Muscle of arm (tissue), 14 donors: ENCODE data around the gene CFAP92. TPM values are rescaled to one million over a fixed set of nuclear protein-coding genes. Genes with fewer than 3 reads are reported as not detected.

Source experiments
- DNase-seq: peaks from one replicate; pipeline ENCODE4 v3.0.0-alpha.2; 2013
- long read RNA-seq, 11 donors: transcript quantifications; one replicate each; lab custom pipeline, GENCODE V29; 2026
- polyA plus RNA-seq, 12 donors: library from polyadenylated mRNA; unstranded; fragments of 120-200 nt; gene quantifications; one replicate each; pipeline ENCODE4 v1.2.1, GENCODE V29; 2013; ENCODE audit not compliant: insufficient read length in 12 of 12

Gene CFAP92, protein sequence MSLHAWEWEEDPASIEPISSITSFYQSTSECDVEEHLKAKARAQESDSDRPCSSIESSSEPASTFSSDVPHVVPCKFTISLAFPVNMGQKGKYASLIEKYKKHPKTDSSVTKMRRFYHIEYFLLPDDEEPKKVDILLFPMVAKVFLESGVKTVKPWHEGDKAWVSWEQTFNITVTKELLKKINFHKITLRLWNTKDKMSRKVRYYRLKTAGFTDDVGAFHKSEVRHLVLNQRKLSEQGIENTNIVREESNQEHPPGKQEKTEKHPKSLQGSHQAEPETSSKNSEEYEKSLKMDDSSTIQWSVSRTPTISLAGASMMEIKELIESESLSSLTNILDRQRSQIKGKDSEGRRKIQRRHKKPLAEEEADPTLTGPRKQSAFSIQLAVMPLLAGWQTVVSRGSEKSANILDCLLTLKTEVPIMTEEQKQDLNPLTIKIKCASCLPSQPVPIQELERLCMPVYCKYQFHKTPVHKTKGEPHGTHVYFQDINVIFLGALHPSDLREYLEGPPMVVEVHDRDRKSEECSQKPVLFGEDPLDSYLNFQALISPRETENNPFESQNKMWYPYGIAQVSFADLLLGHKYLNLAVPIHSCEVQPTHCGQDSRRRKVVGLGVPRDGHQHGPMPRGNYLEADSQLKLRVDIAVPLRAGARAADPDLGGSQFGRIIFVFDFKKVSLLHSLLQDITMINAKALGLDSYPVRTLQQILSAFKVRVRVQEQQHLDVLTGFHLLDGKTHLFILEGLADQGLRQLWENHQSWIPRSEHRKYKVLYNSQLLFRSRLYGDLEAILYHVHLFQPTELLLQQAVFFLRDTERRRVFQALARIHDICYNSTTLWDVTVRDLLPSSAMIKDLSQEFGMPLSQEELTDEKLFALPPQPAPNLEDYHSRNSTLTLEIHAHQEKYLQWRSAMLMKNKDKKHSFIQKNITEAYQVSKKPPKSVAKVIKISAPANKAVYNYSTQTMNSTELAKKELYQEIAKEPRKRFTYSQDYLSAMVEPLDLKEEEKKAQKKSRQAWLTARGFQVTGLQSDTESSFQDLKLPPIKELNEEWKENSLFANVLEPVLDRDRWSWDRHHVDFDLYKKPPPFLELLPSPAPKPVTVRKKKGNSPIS
- 1 to 10 TPM in 7 of 12 donors, under 1 TPM in 3, not detected in 2; 0.42 to 3.9 (median 1.1) TPM for polyA plus RNA-seq
- long read RNA-seq, donor 1, partial matches to known transcripts, result 5 of 5 reads
- long read RNA-seq, donor 1, other reads (novel, unspliced or antisense), result 0 of 5 reads
- long read RNA-seq, donor 2, result 0 reads
- long read RNA-seq, donor 3, result 0 reads
- long read RNA-seq, donor 4, result 0 reads
- long read RNA-seq, donor 5, partial matches to known transcripts, result 10 of 10 reads
- long read RNA-seq, donor 5, other reads (novel, unspliced or antisense), result 0 of 10 reads
- long read RNA-seq, donor 6, result 0 reads
- long read RNA-seq, donor 7, result 0 reads
- long read RNA-seq, donor 8, result 0 reads
- long read RNA-seq, donor 9, result 0 reads
- long read RNA-seq, donor 10, result 0 reads
- long read RNA-seq, donor 11, partial matches to known transcripts, result 16 of 22 reads
- long read RNA-seq, donor 11, other reads (novel, unspliced or antisense), result 6 of 22 reads

DNA sequence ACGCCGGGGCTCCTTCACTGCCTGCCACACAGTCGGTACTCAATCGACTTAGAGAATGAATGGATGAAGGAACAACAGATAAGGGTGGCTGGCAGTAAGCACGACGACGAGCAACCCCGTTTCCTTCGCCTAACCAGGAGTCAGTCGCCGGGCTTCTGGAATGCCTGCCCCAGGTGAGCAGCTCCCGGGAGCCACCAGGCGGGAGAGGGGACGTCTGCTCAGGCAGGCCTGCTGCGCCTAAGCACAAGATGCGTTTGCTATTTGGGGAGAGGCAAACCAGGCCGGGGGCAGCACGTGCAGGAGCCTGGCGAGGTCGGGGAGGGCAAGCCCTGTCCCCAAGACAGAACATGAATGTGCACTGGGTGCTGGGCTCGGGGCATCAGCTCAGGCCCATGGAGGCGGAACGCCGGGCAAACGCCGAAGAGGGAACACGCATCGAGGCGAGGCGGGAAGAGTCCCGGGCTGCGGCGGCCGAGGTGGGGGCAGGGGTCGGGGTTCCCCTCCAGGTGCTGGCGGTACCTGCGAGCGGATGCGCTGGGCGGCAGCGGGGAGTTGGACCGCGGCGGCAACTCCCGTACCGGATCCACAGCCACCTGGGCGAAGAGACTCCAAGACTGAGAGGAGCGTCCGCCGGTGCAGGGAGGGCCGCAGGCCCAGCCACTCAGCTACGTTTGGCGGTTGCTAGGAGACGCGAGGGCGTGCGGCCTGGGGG, at the start of gene CFAP92:
Gene CFAP92, minus strand, starts transcription at position 616 of the 712 bp plus-strand sequence. CDS start 772 bp downstream, outside the sequence.
- DNase-seq, result peak; percentile 80

DNA sequence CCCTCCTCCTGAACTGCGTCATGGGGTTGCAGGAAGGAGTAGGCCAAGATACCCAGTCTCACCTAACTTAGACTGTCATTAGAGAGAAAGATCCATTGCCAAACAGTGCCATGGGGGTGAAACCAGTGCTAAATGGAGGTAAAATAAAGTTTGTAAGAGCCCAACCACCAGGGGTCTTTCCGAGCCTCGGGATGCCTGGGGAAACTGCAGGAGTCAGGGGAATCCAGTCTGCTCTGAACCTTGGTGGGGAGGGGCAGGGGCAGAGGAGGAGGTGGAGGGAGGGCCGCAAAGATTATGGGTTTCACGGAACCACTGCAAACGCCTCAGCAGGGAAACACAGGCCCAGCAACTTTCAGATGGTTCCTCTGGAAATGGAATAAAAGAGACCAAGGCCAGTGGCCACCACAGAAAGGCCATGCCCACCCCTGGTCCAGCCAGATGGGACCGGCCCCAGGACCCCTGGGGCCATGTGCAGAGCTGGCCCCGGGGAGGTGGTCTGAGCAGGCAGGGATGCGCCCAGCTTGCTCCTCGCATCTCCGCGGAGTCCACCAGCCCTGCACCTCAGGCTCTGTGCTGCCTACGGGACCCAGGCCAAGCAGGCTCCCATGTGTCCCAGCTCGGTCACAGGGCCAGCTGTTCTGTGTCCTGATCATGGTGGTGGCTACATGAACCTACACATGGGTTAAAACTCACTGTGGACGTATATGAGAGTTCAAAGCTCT, 46.9 kb upstream of the CFAP92 start:
- no peak for DNase-seq

DNA sequence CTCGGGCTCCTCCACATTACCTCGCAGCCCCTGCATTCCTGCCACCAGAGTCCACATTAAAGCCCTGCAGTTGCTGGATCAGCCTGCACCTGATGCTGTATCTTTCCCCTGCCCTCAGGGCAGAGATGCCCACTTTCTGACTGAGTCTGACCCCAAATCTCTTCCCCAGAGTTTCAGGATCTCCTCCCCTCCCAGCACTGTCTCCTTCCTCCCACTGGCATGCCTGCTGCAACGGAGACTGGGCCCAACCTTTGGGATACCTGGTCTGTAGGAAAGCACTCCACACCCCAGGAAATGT, 46.1 kb upstream of the CFAP92 start:
- no peak for DNase-seq

DNA sequence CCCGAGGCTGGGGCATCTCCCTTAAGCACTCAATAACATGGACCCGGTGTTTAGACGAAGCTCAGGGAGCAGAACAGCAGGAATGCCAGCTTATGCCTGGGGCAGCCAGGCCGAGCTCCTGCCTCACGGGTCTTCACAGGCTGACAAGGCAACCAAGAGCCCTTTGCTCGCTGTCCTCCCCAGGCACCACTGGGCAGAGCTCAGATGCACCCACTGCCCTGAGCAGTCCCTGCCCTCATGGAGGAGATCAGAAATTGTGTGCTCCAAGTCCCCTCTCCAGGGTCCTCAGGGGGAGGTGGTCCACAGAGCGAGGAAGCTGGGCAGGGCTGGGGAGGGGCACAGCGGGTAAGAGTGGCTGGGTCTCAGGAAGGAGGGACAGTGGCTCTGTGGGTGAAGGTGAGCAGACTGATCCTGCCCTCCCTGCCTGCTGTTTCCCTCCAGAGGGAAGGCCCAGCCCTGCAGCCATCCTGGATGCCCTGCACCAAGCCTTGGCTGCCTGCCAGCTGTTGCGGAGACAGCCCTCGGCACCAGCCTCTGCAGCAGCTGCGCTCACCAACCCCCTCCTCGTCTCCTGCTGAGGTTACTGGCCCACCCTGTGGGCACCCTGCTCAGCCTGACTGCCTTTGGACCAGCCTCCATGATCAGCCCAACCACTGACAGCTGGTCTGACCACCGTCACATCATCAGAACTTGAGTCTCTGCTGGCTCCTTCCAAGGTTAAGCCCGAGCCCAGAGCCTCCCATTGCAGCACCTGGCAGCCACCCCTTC, 45.6 kb upstream of the CFAP92 start:
- no peak for DNase-seq

DNA sequence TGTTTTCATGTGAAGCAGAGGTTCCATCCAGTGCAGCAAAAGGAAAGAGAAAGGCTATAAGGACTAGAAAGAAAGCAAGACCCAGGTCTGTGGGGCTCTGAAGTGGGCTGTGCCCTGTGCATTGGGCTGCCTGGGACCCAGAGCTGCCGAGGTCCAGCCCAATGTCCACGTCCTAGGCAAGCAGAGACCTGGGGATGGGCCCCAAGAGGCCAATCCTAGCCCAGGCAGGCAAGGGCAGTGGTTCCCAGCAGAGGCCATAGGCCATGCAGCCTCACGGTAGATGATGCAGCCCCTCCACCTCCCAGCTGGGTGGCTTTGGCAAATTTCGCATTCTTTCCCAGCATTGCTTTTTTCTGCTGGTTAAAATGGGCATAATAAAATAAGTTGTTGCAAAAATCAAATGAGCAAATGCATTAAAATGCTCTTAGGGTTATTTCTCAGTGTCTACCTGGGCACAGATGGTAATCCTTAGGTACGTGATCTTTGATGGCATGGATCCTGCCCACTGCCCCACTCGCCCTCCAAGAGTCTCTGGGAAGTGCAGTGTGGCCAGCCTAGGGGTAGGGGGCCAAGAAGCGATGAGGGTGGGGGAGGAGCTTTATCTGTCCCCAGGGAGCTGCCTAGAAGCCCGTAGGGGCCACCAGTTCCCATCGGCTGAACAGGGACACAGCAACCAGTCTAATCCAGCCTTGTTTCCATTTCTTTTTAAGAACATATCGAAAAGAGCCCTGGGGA, 44.4 kb upstream of the CFAP92 start:
- no peak for DNase-seq

DNA sequence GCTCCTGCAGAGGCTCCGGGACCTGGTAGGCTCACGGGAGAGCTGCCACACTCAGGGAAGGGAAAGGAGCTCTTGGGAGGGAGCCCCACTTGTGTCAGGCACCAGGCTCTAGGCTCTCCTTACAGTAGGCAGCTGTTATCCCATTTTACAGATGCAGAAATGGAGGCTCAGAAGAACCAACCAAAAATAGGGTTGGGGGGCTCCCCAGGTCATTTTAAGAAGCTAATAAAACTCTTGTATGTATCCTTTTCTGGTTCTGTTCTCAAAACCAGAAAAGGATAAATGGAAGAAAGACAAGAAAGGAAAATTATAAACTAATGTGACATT, 43.2 kb upstream of the CFAP92 start:
- DNase-seq, result no peak

DNA sequence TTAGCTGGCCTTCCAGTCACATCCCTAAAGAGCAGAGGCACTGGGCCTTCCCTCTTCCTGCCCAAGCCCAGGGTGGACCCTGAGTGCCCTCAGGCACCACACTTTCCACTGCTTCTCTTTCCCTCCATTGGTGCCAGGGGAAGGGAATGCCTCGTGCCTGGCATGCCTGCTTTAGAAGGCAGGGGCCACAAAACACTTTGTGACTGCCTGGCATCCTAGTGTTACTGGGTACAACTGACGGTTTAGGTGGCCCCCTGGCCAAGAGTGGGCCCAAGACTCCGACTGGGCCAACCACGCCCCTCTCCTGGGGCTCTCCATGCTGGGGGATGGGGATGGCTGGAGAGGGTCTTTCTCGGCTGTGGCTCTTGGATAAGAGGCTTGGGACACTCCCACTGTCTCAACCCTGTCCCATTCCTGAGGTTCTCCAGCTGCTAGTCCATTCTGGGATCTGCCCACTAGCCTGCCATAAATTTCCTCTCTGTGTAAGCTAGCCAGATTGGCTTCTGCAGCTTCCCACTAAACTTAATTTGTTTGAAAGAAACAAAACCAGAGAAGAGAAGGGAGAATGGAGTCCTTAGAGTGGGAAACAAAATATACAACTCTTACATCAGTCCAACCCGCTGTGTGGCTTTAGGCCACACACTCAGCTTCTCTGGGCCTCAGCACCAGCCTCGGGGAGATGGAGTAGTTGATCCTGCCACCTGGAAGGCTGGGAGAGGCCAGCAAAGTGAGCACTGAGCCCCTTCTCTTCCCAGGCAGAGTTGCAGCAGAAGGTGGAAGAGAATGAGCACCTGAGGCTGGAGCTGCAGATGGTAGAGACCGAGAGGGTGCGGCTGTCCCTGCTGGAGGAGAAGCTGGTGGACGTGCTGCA, 42.6 kb upstream of the CFAP92 start:
- DNase-seq, result no peak

DNA sequence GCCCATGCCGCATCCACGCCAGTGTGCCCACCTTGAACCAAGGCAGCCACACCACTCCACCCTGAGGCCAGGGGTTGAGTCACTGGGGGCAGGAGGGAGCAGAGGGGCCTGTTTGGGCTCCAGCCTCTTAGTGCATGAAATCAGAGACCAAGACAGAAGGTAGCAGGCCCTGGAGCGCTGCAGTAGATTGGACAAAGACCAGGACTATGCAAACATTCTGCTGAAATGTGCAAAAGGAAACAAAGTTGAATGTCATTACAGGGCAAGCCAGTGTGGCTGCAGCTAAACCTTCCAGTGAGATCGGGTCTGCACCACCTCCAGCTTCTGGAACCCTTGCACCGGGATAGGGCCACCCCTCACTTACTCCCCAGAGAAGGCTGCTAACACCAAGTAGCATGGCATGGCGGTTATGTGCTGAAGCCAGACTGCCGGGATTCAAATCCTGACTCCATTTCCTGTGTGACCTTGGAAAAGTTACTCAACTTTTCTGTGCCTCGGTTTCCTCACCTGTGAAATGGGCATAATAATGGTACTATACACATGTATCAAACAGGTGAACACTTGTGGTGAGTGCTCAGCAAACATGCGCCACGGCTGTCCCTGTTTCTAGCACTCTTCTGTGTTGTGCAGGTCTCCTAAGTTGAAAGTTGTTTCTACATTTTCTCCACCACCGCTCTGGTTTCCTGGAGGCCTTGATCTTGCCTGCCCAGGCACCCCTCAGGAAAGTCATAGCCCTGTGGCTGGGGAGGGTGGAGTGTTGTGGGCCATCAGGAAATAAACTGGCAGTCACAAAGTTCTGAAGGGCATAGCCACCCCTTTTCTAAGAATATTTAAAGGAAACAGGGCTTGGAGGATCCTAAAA, 41.7 kb upstream of the CFAP92 start:
- no peak for DNase-seq

DNA sequence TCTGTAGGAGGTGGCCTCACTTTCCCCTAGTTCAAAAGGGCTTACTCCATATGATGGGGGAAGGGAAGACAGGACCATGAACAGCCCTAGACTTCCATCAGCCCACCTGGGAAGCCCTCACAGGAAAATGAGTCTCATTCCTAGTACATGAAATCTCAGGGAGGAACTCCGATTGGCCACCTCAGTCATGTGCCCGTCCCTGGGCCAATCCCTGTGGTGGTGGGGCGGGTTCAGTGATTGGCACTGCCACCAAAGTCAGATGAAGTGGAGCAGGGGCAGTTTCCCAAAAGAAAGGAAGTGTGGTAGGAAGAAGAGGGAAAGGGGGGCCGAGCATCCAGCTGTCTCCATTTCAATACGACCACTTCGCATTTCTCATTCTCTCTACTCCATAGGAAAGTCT, 40.8 kb upstream of the CFAP92 start:
- no peak for DNase-seq

DNA sequence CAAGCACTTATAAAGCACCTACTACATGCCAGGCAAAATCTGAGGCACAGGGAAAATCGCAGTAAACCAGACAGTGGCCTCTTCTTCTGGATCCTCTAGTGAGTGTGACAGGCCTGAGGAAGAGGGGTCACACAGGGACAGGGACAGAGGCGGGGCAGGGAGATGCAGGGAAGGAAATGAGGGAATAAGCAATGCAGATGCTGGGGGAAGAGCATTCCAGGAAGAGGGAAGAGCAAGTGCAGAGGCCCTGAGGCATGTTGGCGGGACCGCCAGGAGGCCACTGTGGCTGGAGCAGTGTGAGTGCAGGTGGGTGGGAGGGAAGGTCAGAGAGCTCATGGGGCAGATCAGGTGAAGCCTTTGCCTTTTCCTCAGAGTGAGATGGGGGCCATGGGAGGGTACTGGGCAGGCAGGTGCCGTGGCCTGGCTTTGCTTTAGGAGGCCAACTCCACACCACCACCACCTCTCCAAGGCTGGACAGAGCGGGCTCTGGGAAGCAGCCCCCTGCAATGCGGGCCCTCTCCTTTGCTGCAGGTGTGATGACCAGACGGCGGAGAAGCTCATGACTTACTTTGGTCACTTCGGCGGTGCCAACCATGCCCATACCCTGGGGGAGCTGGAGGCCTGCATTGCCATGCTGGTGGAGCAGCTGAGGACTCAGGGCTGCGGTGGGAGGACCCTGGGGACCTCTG, 39.9 kb upstream of the CFAP92 start:
- DNase-seq, result no peak

DNA sequence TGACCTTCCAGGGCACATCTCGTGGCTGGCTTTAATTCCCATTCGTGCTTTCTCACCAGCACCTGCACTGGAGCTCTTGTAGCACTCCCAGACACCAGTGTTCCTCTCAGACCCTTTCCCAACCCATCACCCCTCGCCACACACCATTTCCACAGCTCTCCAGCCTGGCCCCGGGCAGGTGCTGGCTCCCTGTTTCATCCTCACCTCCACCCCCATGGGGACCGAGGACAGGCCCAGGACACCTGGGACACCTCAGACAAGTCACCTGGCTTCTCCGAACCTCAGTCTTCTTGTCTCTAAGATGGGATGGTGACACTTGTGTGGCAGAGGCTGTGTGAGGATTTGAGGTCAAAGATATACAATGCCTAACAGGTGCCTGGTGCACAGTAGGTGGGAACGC, 39.3 kb upstream of the CFAP92 start:
- no peak for DNase-seq

DNA sequence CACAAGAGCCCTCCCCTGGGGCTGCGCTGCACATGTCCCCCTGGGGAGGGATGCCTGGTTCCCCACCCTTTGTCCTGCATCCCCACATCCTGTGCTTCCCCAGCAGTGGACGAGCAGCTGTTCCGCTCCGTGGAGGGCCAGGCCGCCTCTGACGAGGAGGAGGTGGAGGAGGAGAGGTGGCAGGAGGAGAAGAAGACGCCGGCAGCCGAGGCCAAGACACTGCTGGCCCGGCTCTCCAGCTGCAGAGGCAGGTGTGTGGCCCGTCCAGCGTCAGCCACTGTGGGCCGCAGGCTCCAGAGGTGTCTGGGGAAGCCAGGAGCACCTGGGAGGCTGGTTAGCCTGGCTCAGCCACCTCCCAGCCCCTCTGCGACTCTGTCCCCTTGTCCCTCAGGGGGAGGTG, 38.8 kb upstream of the CFAP92 start:
- DNase-seq, result no peak

DNA sequence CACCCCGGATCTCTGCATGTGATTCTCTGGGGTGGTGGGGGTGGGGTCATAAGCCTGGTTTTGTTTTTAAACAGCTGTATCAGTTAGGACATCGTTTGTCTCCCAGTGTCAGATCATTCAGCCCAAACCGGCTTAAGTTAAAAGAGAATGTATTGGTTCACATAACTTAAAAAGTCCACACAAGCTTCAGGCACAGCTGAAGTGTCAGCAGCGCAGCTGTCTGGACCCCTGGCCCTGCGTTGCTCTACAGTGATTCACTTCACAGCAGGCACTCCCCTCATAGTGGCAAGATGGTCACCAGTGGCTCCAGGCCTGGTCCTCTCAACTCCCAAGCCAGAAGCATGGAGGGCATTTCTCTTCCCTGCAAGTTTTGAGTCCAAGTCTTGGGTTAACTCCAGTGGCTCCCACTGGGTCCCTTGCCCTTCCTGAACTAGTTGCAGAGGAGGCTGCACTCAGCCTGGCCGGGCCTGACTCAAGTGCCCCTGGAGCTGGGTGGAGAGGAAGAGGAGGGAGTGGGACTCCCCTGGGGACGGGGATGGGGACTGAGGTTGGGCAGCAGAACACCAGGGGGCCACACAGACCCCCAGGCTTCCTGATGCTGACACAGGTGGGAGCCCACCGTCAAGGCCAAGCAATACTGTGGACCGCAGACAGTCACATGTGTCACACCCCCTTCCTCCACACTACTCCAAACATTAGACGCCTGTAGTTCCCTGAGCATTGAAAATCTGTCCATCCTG, 37.8 kb upstream of the CFAP92 start:
- no peak for DNase-seq

DNA sequence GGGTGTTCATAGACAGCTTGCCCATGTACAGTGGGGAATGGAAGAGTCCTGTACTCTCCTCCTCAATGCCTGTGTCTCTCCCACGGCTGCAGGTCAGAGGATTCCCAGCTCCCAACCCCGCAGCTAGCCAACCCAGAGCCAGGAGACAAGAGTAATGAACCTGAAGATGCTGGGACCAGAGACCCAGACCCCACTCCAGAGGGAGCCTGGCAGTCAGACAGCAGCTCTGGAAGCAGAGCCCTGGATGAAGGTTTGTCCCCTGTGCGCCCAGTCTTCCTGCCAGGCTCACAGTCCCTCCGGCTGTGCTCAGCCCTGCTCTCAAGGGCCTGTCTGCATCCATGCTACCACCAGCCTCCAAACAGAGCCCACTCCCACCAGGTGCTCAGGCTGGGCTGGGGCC, 36.7 kb upstream of the CFAP92 start:
- DNase-seq, result no peak

DNA sequence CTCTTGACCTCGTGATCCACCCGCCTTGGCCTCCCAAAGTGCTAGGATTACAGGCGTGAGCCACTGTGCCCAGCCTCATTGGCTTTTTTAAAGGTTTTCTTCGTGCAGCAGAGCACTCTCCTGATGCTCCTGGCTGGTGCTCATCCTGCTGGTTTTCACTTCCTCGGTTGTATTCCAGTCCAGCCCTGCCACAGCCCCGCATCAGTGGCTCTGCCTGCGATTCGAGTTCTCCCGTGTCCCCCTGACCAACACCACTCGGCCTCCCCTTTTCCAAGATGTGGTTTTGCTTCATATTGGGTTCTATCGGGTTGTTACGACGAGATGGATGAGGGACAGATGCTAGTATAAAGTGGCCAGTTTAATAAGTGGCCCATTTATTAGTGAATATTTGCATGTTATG, 35.0 kb upstream of the CFAP92 start:
- no peak for DNase-seq

DNA sequence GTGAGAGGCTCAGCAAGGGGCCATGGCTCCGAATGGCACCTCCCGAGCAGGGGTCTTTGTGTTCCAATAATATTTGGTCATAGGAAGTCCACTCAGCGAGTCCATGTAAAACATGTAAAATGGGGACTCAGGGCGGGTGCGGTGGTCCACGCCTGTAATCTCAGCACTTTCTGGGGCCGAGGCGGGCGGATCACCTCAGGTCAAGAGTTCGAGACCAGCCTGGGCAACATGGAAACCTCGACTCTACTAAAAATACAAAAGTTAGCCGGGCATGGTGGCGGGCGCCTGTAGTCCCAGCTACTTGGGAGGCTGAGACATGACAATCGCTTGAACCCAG, 33.6 kb upstream of the CFAP92 start:
- no peak for DNase-seq
